C4-2B (cell line): ENCODE results near the gene NSF.

ENCODE experiments used
- H3K27ac ChIP-seq: fragments of 450-650 bp; 2 replicates; pipeline ENCODE4 v1.5.1; 2017
- CTCF ChIP-seq: fragments of 450-650 bp; conservative IDR thresholded peaks from 2 replicates; pipeline ENCODE4 v1.5.1; 2017; ENCODE audit warnings: mild to moderate bottlenecking
- ZFX ChIP-seq: fragments of 450-650 bp; IDR thresholded peaks from 2 replicates; pipeline ENCODE4 v1.6.1; 2017

Gene NSF

GRCh38 chr17:46776298-46777005 is 186.0 kb downstream of the NSF start:
- no peak overlapping the region for H3K27ac ChIP-seq
- TF ChIP-seq CTCF, result no peak
- no peak for TF ChIP-seq ZFX

- H3K27ac ChIP-seq, result no peak overlapping the region
- TF ChIP-seq CTCF (no peak), ZFX (no peak)
Observed at GRCh38 chr17:46777943-46778915, 187.8 kb downstream of the NSF start.

- TF ChIP-seq CTCF (no peak), ZFX (no peak)
- H3K27ac ChIP-seq, result no peak overlapping the region
Observed at GRCh38 chr17:46780003-46780373, 189.5 kb downstream of the NSF start.

GRCh38 chr17:46782250-46782953 is 191.9 kb downstream of the NSF start:
- H3K27ac ChIP-seq, result peak overlapping the region; percentile 12
- peak; percentile 86 for TF ChIP-seq CTCF
- no peak for TF ChIP-seq ZFX

- TF ChIP-seq CTCF (no peak), ZFX (no peak)
Observed at GRCh38 chr17:46783031-46783593, 192.6 kb downstream of the NSF start.

GRCh38 chr17:46785696-46786095 is 195.2 kb downstream of the NSF start:
- no peak for TF ChIP-seq CTCF
- TF ChIP-seq ZFX, result no peak
- H3K27ac ChIP-seq, result no peak overlapping the region

More at GRCh38 chr17:46783031-46783593, 192.6 kb downstream of the NSF start:
- peak overlapping the region; percentile 12 for H3K27ac ChIP-seq
